HG03354 (cell line): ENCODE measurements around the gene FGF12.

ENCODE experiments used
- ATAC-seq: cut with Tn5 transposase; IDR thresholded peaks from one replicate; pipeline ENCODE4 v1.9.1; 2021; ENCODE audit warnings: mild to moderate bottlenecking; ENCODE audit not compliant: unreplicated experiment, poor library complexity, severe bottlenecking

The FGF12 gene

DNA sequence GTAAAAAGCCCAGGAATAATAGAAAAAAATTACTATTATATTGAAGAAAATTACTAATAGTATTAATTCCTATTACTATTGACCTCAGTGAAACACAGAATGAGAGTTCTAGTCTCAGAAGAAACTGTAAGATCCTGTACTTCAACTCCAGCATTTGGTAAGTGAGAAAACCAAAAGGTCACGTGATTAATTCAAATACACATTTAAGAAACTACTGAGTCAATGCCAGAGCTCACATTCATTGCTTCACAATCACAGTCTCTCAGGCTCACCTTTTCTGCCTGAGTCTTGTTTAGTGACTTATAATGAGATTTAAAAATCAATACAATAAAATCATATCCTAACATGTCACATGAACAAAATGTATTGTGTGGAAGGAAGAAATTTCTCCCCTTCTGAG is 556.1 kb downstream of the FGF12 start:
- ATAC-seq: no peak

- no peak for ATAC-seq
Observed at GRCh38 chr3:192170659-192171058, 556.7 kb downstream of the FGF12 start.

DNA sequence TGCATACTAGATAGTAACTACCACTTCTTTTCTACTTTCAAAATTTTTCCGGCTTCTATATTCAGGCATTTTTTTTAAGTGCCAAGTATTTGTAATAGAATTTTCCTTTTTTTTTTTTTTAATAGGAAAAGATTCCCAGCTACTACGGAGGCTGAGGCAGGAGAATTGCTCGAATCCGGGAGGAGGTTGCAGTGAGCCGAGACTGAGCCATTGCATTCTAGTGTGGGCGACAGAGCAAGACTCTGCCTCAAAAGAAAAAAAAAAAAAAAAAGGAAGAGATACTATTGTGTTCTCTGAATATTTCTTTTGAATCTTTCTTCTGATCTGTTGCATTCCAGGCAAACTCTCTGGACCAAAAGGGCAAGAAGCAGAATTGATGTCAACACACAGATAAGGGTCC is 557.3 kb downstream of the FGF12 start:
- no peak for ATAC-seq

GRCh38 chr3:192169332-192169915 is 557.9 kb downstream of the FGF12 start:
- ATAC-seq: no peak

DNA sequence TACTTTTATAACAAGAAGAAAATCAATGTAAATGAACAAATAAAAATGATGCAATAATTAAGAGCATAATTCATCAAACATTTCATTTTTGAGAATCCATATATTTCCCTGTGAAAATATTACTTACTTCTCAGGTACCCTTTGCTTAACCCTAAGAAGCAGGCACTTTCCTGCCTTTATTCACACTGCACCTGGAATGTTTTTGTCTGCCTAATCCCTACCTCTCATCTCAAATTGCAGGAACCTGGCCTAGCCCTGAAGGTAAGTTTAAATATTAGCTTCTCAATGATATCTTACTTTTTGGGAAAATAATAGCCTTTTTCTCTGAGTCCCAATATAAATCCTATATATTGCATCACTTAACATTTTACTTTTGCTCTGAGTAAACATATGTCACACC is 559.1 kb downstream of the FGF12 start:
- ATAC-seq: no peak

- ATAC-seq: no peak
Observed at GRCh38 chr3:192165552-192165951, 561.8 kb downstream of the FGF12 start.

DNA sequence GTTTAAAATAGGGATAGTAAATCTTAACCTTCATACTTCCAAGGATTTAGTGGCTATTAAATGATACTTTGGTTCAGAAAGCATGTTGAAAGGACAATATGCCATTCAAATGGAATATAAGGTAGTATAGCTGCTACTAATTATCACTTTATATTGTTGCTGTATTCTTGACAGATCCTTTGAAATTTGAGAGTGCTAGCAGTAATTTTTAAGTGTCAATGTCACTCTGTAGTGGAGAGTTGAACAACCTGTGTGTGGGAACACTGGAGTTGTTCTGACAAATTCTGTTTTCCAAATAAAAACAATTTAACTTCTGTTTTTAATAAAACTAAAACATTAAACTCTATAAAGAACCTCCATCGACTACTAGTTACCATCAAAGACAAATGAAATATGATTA is 565.7 kb downstream of the FGF12 start:
- no peak for ATAC-seq

DNA sequence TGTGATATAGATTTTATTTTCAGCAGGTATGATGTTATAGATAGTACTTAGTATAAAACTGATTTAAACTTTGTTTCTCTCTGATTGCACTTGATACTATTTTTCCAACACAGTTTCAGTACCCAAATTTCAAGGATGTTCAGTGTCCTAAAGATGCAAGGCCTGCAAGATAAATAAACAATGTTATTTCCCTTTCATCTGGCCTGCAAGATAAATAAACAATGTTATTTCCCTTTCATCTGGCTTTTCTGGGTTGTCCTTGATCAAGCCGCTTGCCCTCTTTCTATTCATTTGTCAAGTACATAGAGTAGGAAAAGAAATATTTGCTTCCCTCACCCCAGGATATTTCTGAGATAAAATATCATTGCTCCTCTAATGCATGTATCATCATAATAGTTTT is 571.0 kb downstream of the FGF12 start:
- ATAC-seq: no peak

DNA sequence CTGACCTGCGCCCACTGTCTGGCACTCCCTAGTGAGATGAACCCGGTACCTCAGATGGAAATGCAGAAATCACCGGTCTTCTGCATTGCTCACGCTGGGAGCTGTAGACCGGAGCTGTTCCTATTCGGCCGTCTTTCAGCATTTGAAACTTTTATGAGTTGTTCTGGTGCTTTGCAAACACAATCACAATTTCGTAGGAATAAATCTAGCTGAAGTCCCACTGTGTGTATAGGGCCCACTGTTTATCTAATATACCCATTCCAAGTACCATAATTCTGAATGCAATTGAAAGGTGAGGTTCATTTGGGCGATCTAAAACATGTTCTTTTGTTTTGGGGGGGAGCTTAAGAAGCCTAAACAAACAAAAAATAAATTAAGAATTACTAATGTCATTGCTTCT is 572.1 kb downstream of the FGF12 start:
- no peak for ATAC-seq

GRCh38 chr3:192133271-192133670 is 594.1 kb downstream of the FGF12 start:
- ATAC-seq: no peak

DNA sequence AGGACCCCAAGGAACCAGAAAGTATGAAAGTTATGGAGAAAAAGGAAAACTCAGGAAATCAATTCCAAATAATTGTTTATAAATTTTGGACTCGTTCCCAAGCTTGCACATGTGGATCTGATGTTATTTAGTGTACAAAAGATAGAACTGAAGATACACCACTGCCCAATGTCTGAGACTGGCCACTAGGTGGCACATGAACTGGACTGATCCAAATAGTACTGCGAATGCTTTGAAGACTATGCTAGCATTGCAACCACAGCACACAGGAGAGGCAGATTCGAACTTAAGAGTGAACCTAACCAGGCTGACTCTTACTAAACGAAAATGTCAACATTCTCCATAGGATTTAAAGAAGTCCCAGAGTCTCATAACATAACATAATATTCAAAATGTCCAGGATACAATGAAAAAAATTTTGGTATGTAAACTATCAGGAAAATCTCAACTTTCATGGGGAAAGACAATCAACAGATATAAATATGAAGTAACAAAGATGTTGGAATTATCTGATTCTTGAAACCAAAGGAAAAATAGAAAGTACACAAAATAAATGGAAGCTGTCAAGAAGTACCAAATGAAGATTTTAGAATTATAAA is 596.7 kb downstream of the FGF12 start:
- ATAC-seq: peak; percentile 82

DNA sequence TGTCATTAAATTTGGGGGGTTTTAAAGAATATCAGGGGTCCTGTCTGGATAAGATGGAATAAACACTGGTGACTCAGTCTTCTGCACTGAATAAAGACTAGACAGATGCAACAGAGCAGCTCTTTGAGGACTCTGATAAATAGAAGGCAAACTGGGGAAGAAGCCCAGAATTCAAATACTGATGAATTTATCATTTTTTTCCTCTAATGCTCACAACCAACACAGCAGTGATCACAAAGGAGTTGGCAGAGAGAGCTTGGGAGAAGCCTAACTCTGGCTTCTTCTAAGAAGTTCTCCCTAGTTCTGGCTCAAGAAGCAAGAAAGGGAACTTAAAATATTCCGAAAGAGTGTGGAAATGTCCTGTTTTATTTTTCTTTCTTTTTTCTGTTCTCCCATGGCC is 597.8 kb downstream of the FGF12 start:
- ATAC-seq: no peak

- peak; percentile 62 for ATAC-seq
Observed at GRCh38 chr3:192128922-192129321, 598.4 kb downstream of the FGF12 start.

DNA sequence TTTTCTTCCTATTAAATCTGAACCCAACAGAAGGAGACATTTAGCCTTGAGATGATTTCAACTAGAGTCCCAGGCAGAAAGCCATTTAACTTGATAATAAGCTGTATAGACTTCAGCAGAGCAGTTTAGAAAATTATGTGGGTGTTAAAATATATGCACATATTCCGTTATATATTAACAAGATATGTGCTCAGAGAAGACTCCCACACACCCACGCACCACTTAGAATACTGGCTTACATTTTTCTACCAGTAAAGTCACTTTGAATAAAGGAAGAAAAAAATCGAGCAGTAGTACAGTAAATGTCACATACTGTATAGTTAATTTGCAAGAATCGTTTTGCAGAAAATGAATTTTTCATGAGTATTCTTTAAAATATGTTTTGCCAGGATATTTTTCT is 599.3 kb downstream of the FGF12 start:
- ATAC-seq: no peak

GRCh38 chr3:192122832-192123594 is 604.3 kb downstream of the FGF12 start:
- ATAC-seq: peak; percentile 81

GRCh38 chr3:192121923-192122322 is 605.4 kb downstream of the FGF12 start:
- ATAC-seq: no peak

- no peak for ATAC-seq
Observed at GRCh38 chr3:192108820-192109219, 618.5 kb downstream of the FGF12 start.

DNA sequence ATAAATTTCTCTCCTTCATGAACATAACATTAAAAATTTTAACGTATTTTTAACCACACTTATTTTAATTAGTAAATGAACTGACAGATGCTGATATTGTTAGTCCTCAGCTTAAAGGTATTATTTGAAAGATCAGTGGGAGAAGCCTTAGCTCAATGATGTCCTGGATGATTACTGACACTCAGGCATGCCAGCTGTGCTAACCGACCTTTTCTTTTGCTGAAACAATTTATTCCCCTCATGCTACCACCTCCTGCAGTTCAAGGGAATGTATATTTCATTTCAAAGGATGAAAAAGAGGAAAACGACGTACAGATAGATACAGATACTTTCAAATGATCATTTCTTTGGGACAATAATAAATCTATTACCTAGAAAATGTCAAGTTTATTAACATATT is 620.8 kb downstream of the FGF12 start:
- ATAC-seq: no peak

- ATAC-seq: peak; percentile 47
Observed at GRCh38 chr3:192092388-192093005, 634.8 kb downstream of the FGF12 start.

- no peak for ATAC-seq
Observed at GRCh38 chr3:192091831-192092230, 635.5 kb downstream of the FGF12 start.

DNA sequence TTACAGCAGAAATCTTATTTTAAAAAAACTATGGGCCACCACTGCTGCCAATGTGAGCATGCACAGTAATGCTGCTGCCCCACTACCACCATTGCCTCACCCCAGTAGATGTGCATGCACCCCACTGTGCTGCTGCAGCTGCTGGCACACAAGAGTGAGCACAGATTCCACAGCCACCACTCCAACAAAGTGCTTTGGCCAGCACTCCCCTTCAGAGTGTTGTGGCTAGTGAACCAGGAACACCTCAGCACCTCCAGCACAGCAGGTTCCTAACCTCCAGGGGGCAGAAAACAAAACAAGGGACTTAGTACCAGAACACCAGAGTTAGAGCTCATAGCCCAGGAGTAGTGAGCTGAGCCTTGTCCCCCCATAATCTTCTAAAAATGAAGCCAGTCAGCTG is 636.8 kb downstream of the FGF12 start:
- ATAC-seq: peak; percentile 87
